ENCODE results near the gene ARL6IP5. TPM values are rescaled to one million over a fixed set of nuclear protein-coding genes. Genes with fewer than 3 reads are reported as not detected.
A peak's percentile ranks its signal among the peaks of the same experiment; 100 is the strongest.

Gene ARL6IP5
- total RNA-seq, 1 donor, result 177 TPM

DNA sequence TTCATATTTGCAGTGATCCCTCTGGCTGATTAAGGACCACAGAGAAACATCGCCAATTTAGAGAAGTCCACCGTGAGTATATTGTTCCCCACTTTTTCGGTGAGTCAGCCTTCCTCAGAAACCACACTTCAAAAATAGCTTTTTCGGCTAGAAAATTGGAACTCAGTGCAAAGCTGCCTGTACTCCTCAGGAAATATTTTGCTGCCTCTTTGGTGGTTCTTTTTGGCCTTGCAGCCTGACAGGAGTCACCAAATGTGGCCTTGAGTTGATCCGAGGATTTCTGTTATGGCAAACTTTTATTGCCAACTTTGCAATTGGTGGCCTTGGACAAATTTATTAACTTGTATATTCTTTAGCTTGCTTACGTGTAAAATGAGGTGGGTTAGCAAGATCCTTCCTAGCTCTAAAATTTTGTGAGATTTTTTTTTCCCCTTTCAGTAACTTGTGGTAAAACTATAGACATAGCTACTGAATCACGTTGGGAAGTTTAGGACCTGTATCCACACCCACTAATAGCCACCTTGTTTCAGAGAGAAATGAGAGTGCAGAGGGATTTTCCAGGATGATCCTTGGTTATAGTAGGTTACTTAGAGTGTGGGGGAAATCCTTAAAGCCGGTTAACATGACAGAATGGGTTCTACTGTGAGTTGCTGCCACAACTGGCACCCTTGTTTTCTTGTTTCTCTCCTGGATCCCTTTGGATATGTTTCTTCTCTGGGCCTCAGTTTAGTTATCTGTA lies 9.9 kb downstream of the ARL6IP5 start:
- H3K4me3 ChIP-seq (ENCODE audit: low read depth, low read length), result no peak overlapping the region
- peak; percentile 72 for DNase-seq (ENCODE audit: low read depth)
- no peak for TF ChIP-seq CTCF (IDR thresholded peaks at IDR 0.05; ENCODE audit: insufficient read depth, low read length)

DNA sequence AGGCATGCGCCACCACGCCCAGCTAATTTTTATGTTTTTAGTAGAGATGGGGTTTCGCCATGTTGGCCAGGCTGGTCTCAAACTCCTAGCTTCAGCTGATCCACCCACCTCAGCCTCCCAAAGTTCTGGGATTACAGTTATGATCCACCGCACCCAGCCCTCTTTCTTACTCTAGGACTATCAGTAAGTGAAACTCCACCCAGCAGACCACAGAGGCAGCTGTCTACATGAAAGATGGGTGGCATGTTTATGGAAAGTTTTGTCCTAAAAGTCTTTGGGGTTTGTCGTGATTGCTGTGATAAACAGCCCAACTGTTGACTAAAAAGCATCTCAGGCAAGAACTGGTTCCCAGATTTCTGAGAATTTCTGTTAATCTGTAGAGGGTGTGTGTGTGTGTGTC lies 10.9 kb downstream of the ARL6IP5 start:
- no peak for TF ChIP-seq CTCF (IDR thresholded peaks at IDR 0.05; ENCODE audit: insufficient read depth, low read length)
- no peak for DNase-seq (ENCODE audit: low read depth)
- no peak overlapping the region for H3K4me3 ChIP-seq (ENCODE audit: low read depth, low read length)

- no peak for TF ChIP-seq CTCF (IDR thresholded peaks at IDR 0.05; ENCODE audit: insufficient read depth, low read length)
Observed at GRCh38 chr3:69096299-69096698, 11.6 kb downstream of the ARL6IP5 start.

DNA sequence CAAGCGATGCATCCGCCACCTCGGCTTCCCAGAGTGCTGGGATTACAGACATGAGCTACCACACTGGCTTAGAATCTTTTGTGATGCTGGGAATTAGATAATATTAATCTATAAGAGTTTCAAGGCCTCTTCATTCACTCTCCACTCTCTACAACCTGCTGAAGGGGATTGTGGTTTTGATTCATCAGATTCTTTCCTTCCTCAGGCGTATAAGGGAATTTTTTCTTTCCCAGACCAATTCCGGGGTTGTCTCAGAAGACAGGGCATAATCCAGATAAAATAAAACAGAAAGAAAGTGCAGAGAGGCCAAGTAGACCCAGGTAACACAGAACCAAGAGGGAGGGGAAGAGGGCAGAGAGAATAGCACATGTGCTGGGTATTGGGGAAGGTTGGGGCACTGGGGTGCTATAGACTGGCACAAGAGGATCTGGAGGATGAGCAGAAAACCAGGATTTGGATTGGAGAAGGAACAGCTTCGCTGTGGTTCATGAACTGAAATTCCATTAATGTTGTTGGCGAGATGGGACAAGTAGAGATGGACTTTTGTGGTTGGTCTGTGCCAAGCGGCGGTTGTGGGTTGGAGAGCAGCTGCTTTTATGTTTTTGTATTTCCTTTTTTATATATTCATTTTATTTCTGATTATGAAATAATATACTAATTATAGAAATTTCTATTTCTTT lies 12.8 kb downstream of the ARL6IP5 start:
- TF ChIP-seq CTCF (IDR thresholded peaks at IDR 0.05; ENCODE audit: insufficient read depth, low read length), result no peak
- DNase-seq (ENCODE audit: low read depth), result no peak
- no peak overlapping the region for H3K4me3 ChIP-seq (ENCODE audit: low read depth, low read length)

More at GRCh38 chr3:69096299-69096698, 11.6 kb downstream of the ARL6IP5 start:
- no peak for DNase-seq (ENCODE audit: low read depth)
- H3K4me3 ChIP-seq (ENCODE audit: low read depth, low read length), result no peak overlapping the region

- no peak overlapping the region for H3K4me3 ChIP-seq (ENCODE audit: low read depth, low read length)
- DNase-seq (ENCODE audit: low read depth), result no peak
- TF ChIP-seq CTCF (IDR thresholded peaks at IDR 0.05; ENCODE audit: insufficient read depth, low read length), result no peak
Observed at GRCh38 chr3:69099576-69099975, 14.8 kb downstream of the ARL6IP5 start.

GRCh38 chr3:69102384-69102783 lies 17.6 kb downstream of the ARL6IP5 start:
- TF ChIP-seq CTCF (IDR thresholded peaks at IDR 0.05; ENCODE audit: insufficient read depth, low read length), result no peak
- no peak overlapping the region for H3K4me3 ChIP-seq (ENCODE audit: low read depth, low read length)
- no peak for DNase-seq (ENCODE audit: low read depth)

All from fibroblast of the aortic adventitia (primary cell).